GM23338 (cell line): ENCODE measurements around the gene IKZF1.

Source experiments
- CREB1 ChIP-seq: fragments of 250-450 bp; sonication (Bioruptor Pico); IDR thresholded peaks from 2 replicates; pipeline ENCODE4 v1.5.0; 2020; ENCODE audit warnings: low read depth, mild to moderate bottlenecking, moderate library complexity
- EZH2 ChIP-seq: fragments of 200-600 bp; sonication (generic); IDR thresholded peaks from one replicate; pipeline ENCODE4 v1.8.0; 2017; ENCODE audit warnings: antibody characterized with exemption, mild to moderate bottlenecking, low read depth; ENCODE audit not compliant: unreplicated experiment
- EZH2phosphoT487 ChIP-seq: fragments of 200-600 bp; sonication (generic); IDR thresholded peaks from one replicate; pipeline ENCODE4 v1.8.1; 2018; ENCODE audit warnings: antibody characterized with exemption; ENCODE audit not compliant: unreplicated experiment
- POLR2AphosphoS5 ChIP-seq: IDR thresholded peaks from 2 replicates; pipeline ENCODE4 v1.6.1; 2016; ENCODE audit warnings: antibody characterized with exemption, low read depth
- STAT1 ChIP-seq: IDR thresholded peaks from one replicate; pipeline ENCODE4 v1.6.1; 2016; ENCODE audit warnings: antibody characterized with exemption; ENCODE audit not compliant: unreplicated experiment
- TF ChIP-seq, protein P1 (sequence below), 2 experiments: fragments of 200-600 bp in 1 of 2; sonication (generic) in 1 of 2; conservative IDR thresholded peaks; 2 replicates each; pipeline versions ENCODE4 v1.5.1 to v1.6.1; 2016 to 2017; ENCODE audit warnings: antibody characterized with exemption in 2 of 2, low read depth in 2 of 2, mild to moderate bottlenecking in 2 of 2, moderate library complexity in 1 of 2
- TF ChIP-seq, protein P2 (sequence below): IDR thresholded peaks from one replicate; pipeline ENCODE4 v1.6.1; 2018; ENCODE audit warnings: antibody characterized with exemption; ENCODE audit not compliant: unreplicated experiment
- TF ChIP-seq, protein P3 (sequence below): IDR thresholded peaks from 2 replicates; pipeline ENCODE4 v1.6.1; 2016; ENCODE audit warnings: antibody characterized with exemption

DNA sequence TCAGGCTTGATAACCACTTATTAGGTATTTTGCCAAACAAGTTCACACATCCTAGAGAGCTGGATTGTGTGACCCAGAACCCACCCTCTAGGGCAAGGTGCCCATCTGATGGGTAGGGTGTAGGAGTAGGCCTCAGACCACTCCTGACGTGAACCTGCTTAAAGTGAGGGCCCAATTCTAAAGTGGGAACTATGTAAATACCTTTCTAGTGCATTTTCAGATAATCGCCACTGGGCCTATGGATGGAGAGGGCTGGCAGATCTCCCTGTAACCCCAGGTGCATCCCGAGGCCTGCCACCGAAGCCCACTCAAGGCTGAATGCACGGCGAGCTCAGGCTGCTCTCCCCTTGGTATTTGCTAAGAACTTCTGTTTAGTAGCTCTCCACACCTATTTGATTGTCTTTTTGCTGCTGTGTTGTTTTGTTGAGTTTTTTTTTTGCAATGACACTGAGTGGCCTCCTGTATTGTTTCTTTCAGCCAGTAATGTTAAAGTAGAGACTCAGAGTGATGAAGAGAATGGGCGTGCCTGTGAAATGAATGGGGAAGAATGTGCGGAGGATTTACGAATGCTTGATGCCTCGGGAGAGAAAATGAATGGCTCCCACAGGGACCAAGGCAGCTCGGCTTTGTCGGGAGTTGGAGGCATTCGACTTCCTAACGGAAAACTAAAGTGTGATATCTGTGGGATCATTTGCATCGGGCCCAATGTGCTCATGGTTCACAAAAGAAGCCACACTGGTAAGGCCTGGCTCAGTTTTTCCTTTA lies 71.7 kb downstream of the IKZF1 start:
- TF ChIP-seq EZH2 (no peak), POLR2AphosphoS5 (no peak), CREB1 (no peak), STAT1 (no peak), EZH2phosphoT487 (no peak)
- TF ChIP-seq, protein P1, sequence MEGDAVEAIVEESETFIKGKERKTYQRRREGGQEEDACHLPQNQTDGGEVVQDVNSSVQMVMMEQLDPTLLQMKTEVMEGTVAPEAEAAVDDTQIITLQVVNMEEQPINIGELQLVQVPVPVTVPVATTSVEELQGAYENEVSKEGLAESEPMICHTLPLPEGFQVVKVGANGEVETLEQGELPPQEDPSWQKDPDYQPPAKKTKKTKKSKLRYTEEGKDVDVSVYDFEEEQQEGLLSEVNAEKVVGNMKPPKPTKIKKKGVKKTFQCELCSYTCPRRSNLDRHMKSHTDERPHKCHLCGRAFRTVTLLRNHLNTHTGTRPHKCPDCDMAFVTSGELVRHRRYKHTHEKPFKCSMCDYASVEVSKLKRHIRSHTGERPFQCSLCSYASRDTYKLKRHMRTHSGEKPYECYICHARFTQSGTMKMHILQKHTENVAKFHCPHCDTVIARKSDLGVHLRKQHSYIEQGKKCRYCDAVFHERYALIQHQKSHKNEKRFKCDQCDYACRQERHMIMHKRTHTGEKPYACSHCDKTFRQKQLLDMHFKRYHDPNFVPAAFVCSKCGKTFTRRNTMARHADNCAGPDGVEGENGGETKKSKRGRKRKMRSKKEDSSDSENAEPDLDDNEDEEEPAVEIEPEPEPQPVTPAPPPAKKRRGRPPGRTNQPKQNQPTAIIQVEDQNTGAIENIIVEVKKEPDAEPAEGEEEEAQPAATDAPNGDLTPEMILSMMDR (conservative IDR thresholded peaks at IDR 0.05; ENCODE audit: low read depth in 2 of 2) = no peak
- TF ChIP-seq, protein P2, sequence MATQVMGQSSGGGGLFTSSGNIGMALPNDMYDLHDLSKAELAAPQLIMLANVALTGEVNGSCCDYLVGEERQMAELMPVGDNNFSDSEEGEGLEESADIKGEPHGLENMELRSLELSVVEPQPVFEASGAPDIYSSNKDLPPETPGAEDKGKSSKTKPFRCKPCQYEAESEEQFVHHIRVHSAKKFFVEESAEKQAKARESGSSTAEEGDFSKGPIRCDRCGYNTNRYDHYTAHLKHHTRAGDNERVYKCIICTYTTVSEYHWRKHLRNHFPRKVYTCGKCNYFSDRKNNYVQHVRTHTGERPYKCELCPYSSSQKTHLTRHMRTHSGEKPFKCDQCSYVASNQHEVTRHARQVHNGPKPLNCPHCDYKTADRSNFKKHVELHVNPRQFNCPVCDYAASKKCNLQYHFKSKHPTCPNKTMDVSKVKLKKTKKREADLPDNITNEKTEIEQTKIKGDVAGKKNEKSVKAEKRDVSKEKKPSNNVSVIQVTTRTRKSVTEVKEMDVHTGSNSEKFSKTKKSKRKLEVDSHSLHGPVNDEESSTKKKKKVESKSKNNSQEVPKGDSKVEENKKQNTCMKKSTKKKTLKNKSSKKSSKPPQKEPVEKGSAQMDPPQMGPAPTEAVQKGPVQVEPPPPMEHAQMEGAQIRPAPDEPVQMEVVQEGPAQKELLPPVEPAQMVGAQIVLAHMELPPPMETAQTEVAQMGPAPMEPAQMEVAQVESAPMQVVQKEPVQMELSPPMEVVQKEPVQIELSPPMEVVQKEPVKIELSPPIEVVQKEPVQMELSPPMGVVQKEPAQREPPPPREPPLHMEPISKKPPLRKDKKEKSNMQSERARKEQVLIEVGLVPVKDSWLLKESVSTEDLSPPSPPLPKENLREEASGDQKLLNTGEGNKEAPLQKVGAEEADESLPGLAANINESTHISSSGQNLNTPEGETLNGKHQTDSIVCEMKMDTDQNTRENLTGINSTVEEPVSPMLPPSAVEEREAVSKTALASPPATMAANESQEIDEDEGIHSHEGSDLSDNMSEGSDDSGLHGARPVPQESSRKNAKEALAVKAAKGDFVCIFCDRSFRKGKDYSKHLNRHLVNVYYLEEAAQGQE = no peak
- TF ChIP-seq, protein P3, sequence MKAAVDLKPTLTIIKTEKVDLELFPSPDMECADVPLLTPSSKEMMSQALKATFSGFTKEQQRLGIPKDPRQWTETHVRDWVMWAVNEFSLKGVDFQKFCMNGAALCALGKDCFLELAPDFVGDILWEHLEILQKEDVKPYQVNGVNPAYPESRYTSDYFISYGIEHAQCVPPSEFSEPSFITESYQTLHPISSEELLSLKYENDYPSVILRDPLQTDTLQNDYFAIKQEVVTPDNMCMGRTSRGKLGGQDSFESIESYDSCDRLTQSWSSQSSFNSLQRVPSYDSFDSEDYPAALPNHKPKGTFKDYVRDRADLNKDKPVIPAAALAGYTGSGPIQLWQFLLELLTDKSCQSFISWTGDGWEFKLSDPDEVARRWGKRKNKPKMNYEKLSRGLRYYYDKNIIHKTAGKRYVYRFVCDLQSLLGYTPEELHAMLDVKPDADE = no peak
